Stimulated activated memory B cell treated with anti-CD40 and anti-IgM and Interleukin-4, amounts not matched to agents 10 μg/mL and 1 μg/mL and 100 μg/mL, for 72 hours (primary cell): ENCODE measurements around the gene GTF2IRD2.
"Not testable (repeated sequence)": the region's sequence is repeated elsewhere in the genome, so short reads cannot be mapped to it uniquely, and the experiment has no call there.

Experiments
- ATAC-seq: fragments of 150-1000 bp; cut with Tn5 transposase; 2 replicates; pipeline ENCODE4 v1.10.0; 2021
- H3K27ac Mint-ChIP-seq: one replicate; pipeline ENCODE4 v1.8.0; 2022; ENCODE audit warnings: mild to moderate bottlenecking, mixed read lengths
- H3K27me3 Mint-ChIP-seq: one replicate; pipeline ENCODE4 v1.8.0; 2022; ENCODE audit warnings: mixed read lengths
- H3K36me3 Mint-ChIP-seq: one replicate; pipeline ENCODE4 v1.8.0; 2022; ENCODE audit warnings: mixed read lengths
- H3K4me1 Mint-ChIP-seq: one replicate; pipeline ENCODE4 v1.8.0; 2022; ENCODE audit warnings: mixed read lengths
- H3K4me3 Mint-ChIP-seq: one replicate; pipeline ENCODE4 v1.8.0; 2022; ENCODE audit warnings: mild to moderate bottlenecking, moderate library complexity, mixed read lengths
- H3K9me3 Mint-ChIP-seq: one replicate; pipeline ENCODE4 v1.8.0; 2022; ENCODE audit warnings: mixed read lengths

GTF2IRD2 gene

GRCh38 chr7:74765205-74765918 is 86.0 kb downstream of the GTF2IRD2 start:
- not testable (repeated sequence) for H3K36me3 Mint-ChIP-seq, H3K27ac Mint-ChIP-seq, H3K9me3 Mint-ChIP-seq, H3K4me1 Mint-ChIP-seq, H3K4me3 Mint-ChIP-seq, H3K27me3 Mint-ChIP-seq
- peak; percentile 62 for ATAC-seq

- H3K4me3 Mint-ChIP-seq, H3K36me3 Mint-ChIP-seq, ATAC-seq, H3K9me3 Mint-ChIP-seq, H3K4me1 Mint-ChIP-seq, H3K27ac Mint-ChIP-seq, H3K27me3 Mint-ChIP-seq: not testable (repeated sequence)
These were observed 92.4 kb downstream of the GTF2IRD2 start for GRCh38 chr7:74758982-74759381.

- not testable (repeated sequence) for H3K27me3 Mint-ChIP-seq, H3K36me3 Mint-ChIP-seq, H3K27ac Mint-ChIP-seq, H3K4me3 Mint-ChIP-seq, H3K4me1 Mint-ChIP-seq, ATAC-seq, H3K9me3 Mint-ChIP-seq
These were observed 93.1 kb downstream of the GTF2IRD2 start for GRCh38 chr7:74758268-74758667.

- not testable (repeated sequence) for ATAC-seq, H3K9me3 Mint-ChIP-seq, H3K4me1 Mint-ChIP-seq, H3K4me3 Mint-ChIP-seq, H3K27me3 Mint-ChIP-seq, H3K27ac Mint-ChIP-seq, H3K36me3 Mint-ChIP-seq
These were observed 94.7 kb downstream of the GTF2IRD2 start for GRCh38 chr7:74756673-74757072.

GRCh38 chr7:74753921-74754482 is 97.4 kb downstream of the GTF2IRD2 start:
- H3K27ac Mint-ChIP-seq, H3K27me3 Mint-ChIP-seq, H3K4me1 Mint-ChIP-seq, H3K9me3 Mint-ChIP-seq, ATAC-seq, H3K36me3 Mint-ChIP-seq, H3K4me3 Mint-ChIP-seq: not testable (repeated sequence)
